C4-2B (cell line): ENCODE data around the gene FAM53B.

Source experiments
- CTCF ChIP-seq: fragments of 450-650 bp; conservative IDR thresholded peaks from 2 replicates; pipeline ENCODE4 v1.5.1; 2017; ENCODE audit warnings: mild to moderate bottlenecking
- ZFX ChIP-seq: fragments of 450-650 bp; IDR thresholded peaks from 2 replicates; pipeline ENCODE4 v1.6.1; 2017

- TF ChIP-seq CTCF (no peak), ZFX (no peak)
Measured at GRCh38 chr10:124596116-124596785, 147.9 kb downstream of the FAM53B start.
